CD4-positive, alpha-beta T cell treated with Interferon alpha-2 for 1 hour (primary cell): Measurements from ENCODE around the gene KIAA0040.
"Not testable (repeated sequence)": the region's sequence is repeated elsewhere in the genome, so short reads cannot be mapped to it uniquely, and the experiment has no call there.

Experiments used
- DNase-seq, 2 donors: peaks; one replicate each; pipeline ENCODE4 v3.0.0-alpha.2; 2020 to 2022

The KIAA0040 gene

GRCh38 chr1:175133673-175134435, 58.7 kb downstream of the KIAA0040 start:
- DNase-seq: no peak

- DNase-seq: no peak
Observed at GRCh38 chr1:175132436-175132835, 60.1 kb downstream of the KIAA0040 start.

- DNase-seq: no peak
Observed at GRCh38 chr1:175131095-175131494, 61.5 kb downstream of the KIAA0040 start.

- no peak for DNase-seq
Observed at GRCh38 chr1:175130649-175131045, 61.9 kb downstream of the KIAA0040 start.

- no peak for DNase-seq
Observed at GRCh38 chr1:175129997-175130648, 62.5 kb downstream of the KIAA0040 start.

GRCh38 chr1:175129644-175129996, 63.0 kb downstream of the KIAA0040 start:
- DNase-seq: no peak

- DNase-seq: no peak
Observed at GRCh38 chr1:175129182-175129581, 63.4 kb downstream of the KIAA0040 start.

GRCh38 chr1:175128523-175128922, 64.1 kb downstream of the KIAA0040 start:
- no peak for DNase-seq

- no peak for DNase-seq
Observed at GRCh38 chr1:175127565-175127964, 65.0 kb downstream of the KIAA0040 start.

GRCh38 chr1:175126347-175126746, 66.2 kb downstream of the KIAA0040 start:
- DNase-seq: no peak

GRCh38 chr1:175124861-175125260, 67.7 kb downstream of the KIAA0040 start:
- no peak for DNase-seq

- no peak for DNase-seq
Observed at GRCh38 chr1:175120511-175120910, 72.1 kb downstream of the KIAA0040 start.

GRCh38 chr1:175118375-175119367, 73.9 kb downstream of the KIAA0040 start:
- no peak for DNase-seq

- no peak for DNase-seq
Observed at GRCh38 chr1:175116903-175117302, 75.7 kb downstream of the KIAA0040 start.

- no peak for DNase-seq
Observed at GRCh38 chr1:175116210-175116798, 76.3 kb downstream of the KIAA0040 start.

GRCh38 chr1:175114996-175115395, 77.6 kb downstream of the KIAA0040 start:
- no peak for DNase-seq

- DNase-seq: not testable (repeated sequence)
Observed at GRCh38 chr1:175108331-175108820, 84.2 kb downstream of the KIAA0040 start.
